ENCODE measurements around the gene RAPH1.
A peak's percentile ranks its signal among the peaks of the same experiment; 100 is the strongest.

Gene RAPH1

DNA sequence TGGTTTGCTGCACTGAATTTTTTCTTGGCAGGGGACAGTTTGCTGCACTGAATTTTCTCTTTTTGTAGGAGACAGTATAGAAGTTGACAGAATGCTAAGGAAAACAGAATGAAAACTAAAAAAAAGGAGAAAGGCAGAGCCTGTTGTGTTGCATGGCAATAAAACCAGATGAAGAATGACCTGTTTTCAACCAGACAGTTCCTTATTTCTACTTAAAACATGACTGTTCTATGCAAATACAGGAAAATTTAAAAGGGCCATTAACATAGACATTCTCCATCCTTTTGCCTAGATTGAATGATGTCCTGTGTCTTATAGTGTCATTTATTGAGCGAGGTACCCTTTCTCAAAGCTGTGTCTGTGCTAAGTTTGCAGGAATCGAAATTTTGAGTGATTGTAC, 173.6 kb downstream of the RAPH1 start:
- Histone ChIP-seq H3K9me3 (ENCODE audit: control insufficient read depth, insufficient read depth, low read length) (no peaks in the 10 kb centered on the region), H3K36me3 (ENCODE audit: control insufficient read depth, insufficient read depth, low read length) (peaks cover 5% of the 10 kb centered on the region; the same call in 1 of the 2 replicates), H3K27me3 (ENCODE audit: control insufficient read depth, insufficient read depth, low read length) (no peaks in the 10 kb centered on the region), H3K4me1 (ENCODE audit: control insufficient read depth, insufficient read depth, low read length) (no peaks in the 10 kb centered on the region), H3K9ac (ENCODE audit: low read depth, low read length) (no peak overlapping the region), H3K27ac (ENCODE audit: low read depth, low read length) (no peak overlapping the region), H3K4me3 (ENCODE audit: low read depth, low read length) (no peak overlapping the region)

DNA sequence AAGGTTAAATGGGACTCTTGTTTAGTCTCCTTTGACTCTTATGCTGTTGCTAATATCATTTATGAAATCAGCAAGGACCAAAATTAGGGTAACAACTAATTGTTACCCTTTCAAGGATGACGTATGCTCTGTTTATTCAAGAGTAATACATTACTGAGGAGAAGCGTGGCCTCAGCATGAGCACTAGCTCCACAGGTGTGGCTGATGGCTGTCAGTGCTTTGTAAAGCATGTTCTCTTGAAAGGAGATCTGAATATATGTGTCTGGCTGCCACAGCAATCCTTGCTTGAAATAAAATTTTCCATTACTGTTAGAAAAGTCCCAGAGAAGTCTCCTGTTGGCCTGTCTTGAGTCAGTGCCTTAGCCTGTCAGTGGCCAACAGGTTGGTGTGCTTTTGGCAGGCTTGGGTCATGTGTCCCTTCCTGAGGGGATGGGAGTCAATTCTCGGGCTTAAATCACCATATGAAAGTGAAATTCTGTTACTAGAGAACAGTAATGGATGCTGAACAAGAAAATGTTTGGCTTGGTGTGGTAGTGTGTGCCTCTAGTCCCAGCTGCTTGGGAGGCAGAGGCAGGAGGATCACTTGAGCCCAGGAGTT, 174.2 kb downstream of the RAPH1 start:
- H3K4me1 ChIP-seq (ENCODE audit: control insufficient read depth, insufficient read depth, low read length) = no peaks in the 10 kb centered on the region
- H3K9me3 ChIP-seq (ENCODE audit: control insufficient read depth, insufficient read depth, low read length) = no peaks in the 10 kb centered on the region
- H3K27ac ChIP-seq (ENCODE audit: low read depth, low read length) = peak overlapping the region; percentile 3
- no peak overlapping the region for H3K4me3 ChIP-seq (ENCODE audit: low read depth, low read length)
- H3K27me3 ChIP-seq (ENCODE audit: control insufficient read depth, insufficient read depth, low read length) = no peaks in the 10 kb centered on the region
- 0 out of 2 replicates have a peak, but pooled peaks cover 4% of the 10 kb centered on the region for H3K36me3 ChIP-seq (ENCODE audit: control insufficient read depth, insufficient read depth, low read length)
- H3K9ac ChIP-seq (ENCODE audit: low read depth, low read length) = no peak overlapping the region

DNA sequence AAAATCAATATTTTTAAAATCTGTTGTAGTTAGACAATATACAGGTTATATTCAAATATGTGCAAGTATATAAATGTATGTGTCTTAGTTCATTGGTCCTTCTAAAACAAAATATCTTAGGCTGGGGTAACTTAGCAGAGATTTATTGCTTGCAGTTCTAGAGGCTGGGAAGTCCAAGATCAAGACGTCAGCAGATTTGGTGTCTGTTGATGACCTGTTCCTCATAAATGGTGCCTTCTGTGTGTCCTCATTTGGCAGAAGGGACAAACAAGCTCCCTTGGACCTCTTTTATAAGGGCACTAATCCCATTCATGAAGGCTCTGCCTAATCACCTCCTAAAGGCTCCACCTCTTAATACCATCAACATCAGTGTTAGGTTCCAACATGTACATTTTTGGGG, 175.7 kb downstream of the RAPH1 start:
- Histone ChIP-seq H3K9me3 (ENCODE audit: control insufficient read depth, insufficient read depth, low read length) (no peaks in the 10 kb centered on the region), H3K4me3 (ENCODE audit: low read depth, low read length) (no peak overlapping the region), H3K27ac (ENCODE audit: low read depth, low read length) (no peak overlapping the region), H3K36me3 (ENCODE audit: control insufficient read depth, insufficient read depth, low read length) (0 out of 2 replicates have a peak, but pooled peaks cover 4% of the 10 kb centered on the region), H3K4me1 (ENCODE audit: control insufficient read depth, insufficient read depth, low read length) (no peaks in the 10 kb centered on the region), H3K9ac (ENCODE audit: low read depth, low read length) (no peak overlapping the region), H3K27me3 (ENCODE audit: control insufficient read depth, insufficient read depth, low read length) (no peaks in the 10 kb centered on the region)

DNA sequence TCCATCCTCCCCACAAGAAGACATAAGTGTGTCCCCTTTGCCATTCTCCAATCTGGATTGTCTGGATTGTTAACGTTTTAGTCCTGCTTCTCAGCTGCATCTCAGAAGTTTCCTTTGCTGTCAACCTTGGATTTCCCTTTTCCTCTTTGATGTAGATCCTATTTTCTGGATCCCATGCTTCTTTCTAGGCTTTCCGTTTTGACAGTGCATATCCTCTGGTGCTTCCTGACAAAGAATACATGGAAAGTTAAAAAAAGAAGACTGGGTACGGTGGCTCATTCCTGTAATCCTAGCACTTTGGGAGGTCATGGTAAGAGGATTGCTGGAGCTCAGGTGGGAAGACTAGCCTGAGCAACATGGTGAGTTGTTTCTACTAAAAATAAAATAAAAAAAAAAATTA, 180.1 kb downstream of the RAPH1 start:
- no peaks in the 10 kb centered on the region for H3K4me1 ChIP-seq (ENCODE audit: control insufficient read depth, insufficient read depth, low read length)

DNA sequence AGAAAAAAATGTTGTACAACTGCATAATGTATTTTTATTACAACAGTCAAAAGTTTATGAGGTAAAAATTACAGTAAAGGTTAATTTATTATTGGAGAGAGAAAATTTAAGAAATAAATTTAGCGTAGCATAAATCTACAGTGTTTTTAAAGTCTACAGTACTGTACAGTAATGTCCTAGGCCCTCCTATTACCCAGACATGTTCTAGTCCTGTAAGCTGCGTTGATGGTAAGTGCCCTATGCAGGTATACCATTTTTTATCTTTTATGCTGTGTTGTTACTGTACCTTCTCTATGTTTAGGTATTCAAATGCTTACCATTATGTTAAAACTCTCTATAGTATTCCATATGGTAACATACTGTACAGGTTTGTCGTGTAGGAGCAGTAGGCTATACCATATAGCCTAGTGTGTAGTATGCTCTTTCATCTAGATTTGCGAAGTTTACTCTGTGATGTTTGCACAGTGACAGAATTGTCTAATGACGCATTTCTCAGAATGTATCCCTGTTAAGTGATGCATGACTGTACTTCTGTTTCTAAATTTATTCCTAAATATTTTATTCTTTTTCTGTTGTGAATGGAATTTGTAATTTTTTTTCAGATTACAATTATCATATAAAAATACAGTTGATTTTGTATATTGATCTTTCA, 182.4 kb downstream of the RAPH1 start:
- H3K4me1 ChIP-seq (ENCODE audit: control insufficient read depth, insufficient read depth, low read length) = no peaks in the 10 kb centered on the region
- H3K4me3 ChIP-seq (ENCODE audit: low read depth, low read length) = no peak overlapping the region
- no peaks in the 10 kb centered on the region for H3K27me3 ChIP-seq (ENCODE audit: control insufficient read depth, insufficient read depth, low read length)
- H3K9me3 ChIP-seq (ENCODE audit: control insufficient read depth, insufficient read depth, low read length) = no peaks in the 10 kb centered on the region
- H3K9ac ChIP-seq (ENCODE audit: low read depth, low read length) = no peak overlapping the region
- H3K27ac ChIP-seq (ENCODE audit: low read depth, low read length) = no peak overlapping the region
- peaks cover 3% of the 10 kb centered on the region; the same call in 1 of the 2 replicates for H3K36me3 ChIP-seq (ENCODE audit: control insufficient read depth, insufficient read depth, low read length)

More for the DNA sequence above, 180.1 kb downstream of the RAPH1 start:
- no peak overlapping the region for H3K4me3 ChIP-seq (ENCODE audit: low read depth, low read length)
- H3K27me3 ChIP-seq (ENCODE audit: control insufficient read depth, insufficient read depth, low read length) = no peaks in the 10 kb centered on the region
- H3K9ac ChIP-seq (ENCODE audit: low read depth, low read length) = no peak overlapping the region
- H3K9me3 ChIP-seq (ENCODE audit: control insufficient read depth, insufficient read depth, low read length) = no peaks in the 10 kb centered on the region
- peaks cover 7% of the 10 kb centered on the region; the same call in 1 of the 2 replicates for H3K36me3 ChIP-seq (ENCODE audit: control insufficient read depth, insufficient read depth, low read length)
- H3K27ac ChIP-seq (ENCODE audit: low read depth, low read length) = no peak overlapping the region

DNA sequence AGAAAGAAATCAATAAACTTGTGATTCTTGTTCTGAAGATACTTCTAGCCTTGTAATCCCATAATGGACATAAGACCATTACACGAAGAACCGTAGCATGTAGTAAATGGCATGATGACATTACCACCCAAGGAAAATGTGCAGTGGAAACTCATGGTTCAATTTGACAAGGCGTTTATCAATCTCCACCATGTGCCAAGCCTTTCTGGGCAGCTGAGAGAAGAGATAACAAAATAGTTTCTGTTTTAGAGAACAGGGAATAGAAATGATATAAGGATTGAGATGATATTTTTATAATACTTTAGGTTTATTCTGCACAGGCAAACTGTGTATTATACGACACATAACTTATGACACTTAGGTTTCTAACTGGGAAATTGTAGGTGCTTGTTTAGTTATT, 187.7 kb downstream of the RAPH1 start:
- Histone ChIP-seq H3K4me1 (ENCODE audit: control insufficient read depth, insufficient read depth, low read length) (peaks cover 2% of the 10 kb centered on the region; the same call in 1 of the 2 replicates), H3K27ac (ENCODE audit: low read depth, low read length) (no peak overlapping the region), H3K27me3 (ENCODE audit: control insufficient read depth, insufficient read depth, low read length) (no peaks in the 10 kb centered on the region), H3K36me3 (ENCODE audit: control insufficient read depth, insufficient read depth, low read length) (peaks cover 15% of the 10 kb centered on the region), H3K4me3 (ENCODE audit: low read depth, low read length) (no peak overlapping the region), H3K9me3 (ENCODE audit: control insufficient read depth, insufficient read depth, low read length) (no peaks in the 10 kb centered on the region; the same call in 1 of the 2 replicates), H3K9ac (ENCODE audit: low read depth, low read length) (no peak overlapping the region)

DNA sequence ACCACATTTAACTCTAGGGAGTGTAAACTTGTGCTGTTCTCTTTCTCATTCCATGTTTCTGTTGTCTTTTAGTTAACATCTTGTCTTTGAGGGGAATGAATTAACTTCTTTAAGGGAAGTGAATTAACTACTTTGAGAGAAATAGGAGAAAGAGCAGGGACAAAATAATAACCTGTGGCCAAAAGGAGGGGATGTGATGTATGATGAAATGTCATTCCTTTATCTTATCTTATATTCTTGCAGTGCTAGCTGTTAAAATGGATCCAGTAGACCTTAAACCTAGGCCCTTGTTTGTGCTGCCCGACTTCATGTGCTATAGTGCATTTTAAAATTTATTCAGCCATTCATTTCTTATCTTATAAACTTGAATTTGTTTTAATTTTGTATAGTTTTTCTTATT, 188.5 kb downstream of the RAPH1 start:
- Histone ChIP-seq H3K9me3 (ENCODE audit: control insufficient read depth, insufficient read depth, low read length) (no peaks in the 10 kb centered on the region; the same call in 1 of the 2 replicates), H3K27ac (ENCODE audit: low read depth, low read length) (no peak overlapping the region), H3K4me1 (ENCODE audit: control insufficient read depth, insufficient read depth, low read length) (peaks cover 2% of the 10 kb centered on the region; the same call in 1 of the 2 replicates), H3K9ac (ENCODE audit: low read depth, low read length) (no peak overlapping the region), H3K4me3 (ENCODE audit: low read depth, low read length) (no peak overlapping the region), H3K27me3 (ENCODE audit: control insufficient read depth, insufficient read depth, low read length) (no peaks in the 10 kb centered on the region), H3K36me3 (ENCODE audit: control insufficient read depth, insufficient read depth, low read length) (peaks cover 13% of the 10 kb centered on the region)

DNA sequence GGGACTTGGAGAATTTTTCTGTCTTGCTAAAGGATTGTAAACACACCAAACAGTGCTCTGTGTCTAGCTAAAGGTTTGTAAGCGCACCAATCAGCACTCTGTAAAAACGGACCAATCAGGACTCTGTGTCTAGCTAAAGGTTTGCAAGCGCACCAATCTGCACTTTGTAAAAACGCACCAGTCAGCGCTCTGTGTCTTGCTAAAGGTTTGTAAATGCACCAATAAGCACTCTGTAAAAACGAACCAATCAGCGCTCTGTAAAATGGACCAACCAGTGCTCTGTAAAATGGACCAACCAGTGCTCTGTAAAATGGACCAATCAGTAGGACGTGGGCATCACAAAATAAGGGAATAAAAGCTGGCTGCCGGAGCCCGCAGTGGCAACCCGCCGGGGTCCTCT, 190.4 kb downstream of the RAPH1 start:
- Histone ChIP-seq H3K36me3 (ENCODE audit: control insufficient read depth, insufficient read depth, low read length) (peaks cover 13% of the 10 kb centered on the region), H3K27me3 (ENCODE audit: control insufficient read depth, insufficient read depth, low read length) (no peaks in the 10 kb centered on the region), H3K9me3 (ENCODE audit: control insufficient read depth, insufficient read depth, low read length) (no peaks in the 10 kb centered on the region; the same call in 1 of the 2 replicates), H3K4me3 (ENCODE audit: low read depth, low read length) (no peak overlapping the region), H3K4me1 (ENCODE audit: control insufficient read depth, insufficient read depth, low read length) (peaks cover 12% of the 10 kb centered on the region), H3K9ac (ENCODE audit: low read depth, low read length) (no peak overlapping the region), H3K27ac (ENCODE audit: low read depth, low read length) (no peak overlapping the region)

All from HUES48 (cell line).